Vein endothelial cell (primary cell): ENCODE data around the gene GPR82. TPM values are rescaled to one million over a fixed set of nuclear protein-coding genes. Genes with fewer than 3 reads are reported as not detected.

ENCODE experiments used
- small RNA-seq: library from RNA; depleted of rRNA; stranded (forward); fragments of <200 nt; gene quantifications from one replicate; pipeline ENCODE3, GENCODE V24; 2012
- total RNA-seq: library from RNA; depleted of rRNA; stranded (reverse); fragments of >200 nt; gene quantifications from 2 replicates; pipeline ENCODE4 v1.2.3, GENCODE V29; 2012

GPR82 gene
- not detected in 2 replicates for total RNA-seq

GRCh38 chrX:41723826-41724225 lies at the start of gene GPR82:
Gene GPR82, plus strand, starts transcription at chrX:41724181. Its CDS starts 2,846 bp downstream, at chrX:41727027.

GRCh38 chrX:41688835-41689234 lies 35.1 kb upstream of the GPR82 start, which contains the start of gene GPR34:
Gene GPR34, plus strand, starts transcription at chrX:41688973. Its CDS starts 6,661 bp downstream, at chrX:41695634.

Small RNAs within 50 kb of the gene (small RNA-seq; reads per million reads assigned to genes)
- gene RN7SL144P, result not detected

Other genes with a start within 250 kb of the GPR82 start
- not detected in 2 replicates for gene GPR34, start 35.2 kb upstream of the GPR82 start, total RNA-seq
- gene CASK, start 199.4 kb downstream of the GPR82 start, total RNA-seq, result 17.5 and 30.1 TPM in 2 replicates